Chondrocyte (in vitro differentiated cells): ENCODE data around the gene MGST2. TPM values are rescaled to one million over a fixed set of nuclear protein-coding genes. Genes with fewer than 3 reads are reported as not detected.

Source experiments
- DNase-seq: peaks from one replicate; pipeline ENCODE4 v3.0.0; 2021; ENCODE audit warnings: mixed read lengths, low spot score
- H3K27ac Mint-ChIP-seq: one replicate; pipeline ENCODE4 v1.8.0; 2021; ENCODE audit warnings: mild to moderate bottlenecking, moderate library complexity, mixed read lengths; ENCODE audit not compliant: unreplicated experiment
- H3K27me3 Mint-ChIP-seq: 2 replicates; pipeline ENCODE4 v1.8.0; 2021; ENCODE audit warnings: low read depth, mixed read lengths
- H3K36me3 Mint-ChIP-seq: 2 replicates; pipeline ENCODE4 v1.8.0; 2021; ENCODE audit warnings: low read depth, mixed read lengths
- H3K4me1 Mint-ChIP-seq: 2 replicates; pipeline ENCODE4 v1.8.0; 2021; ENCODE audit warnings: low read depth, mild to moderate bottlenecking, mixed read lengths
- H3K4me3 Mint-ChIP-seq: one replicate; pipeline ENCODE4 v1.8.0; 2021; ENCODE audit warnings: mild to moderate bottlenecking, moderate library complexity, mixed read lengths; ENCODE audit not compliant: unreplicated experiment
- H3K9me3 Mint-ChIP-seq: 2 replicates; pipeline ENCODE4 v1.8.0; 2021; ENCODE audit warnings: low read depth, mixed read lengths
- total RNA-seq: library from RNA; stranded (reverse); gene quantifications from 3 replicates; pipeline ENCODE4 v1.2.1, GENCODE V29; 2021
- TF ChIP-seq, protein P1 (sequence below): fragments of 200-600 bp; sonication (generic); IDR thresholded peaks from 2 replicates; pipeline ENCODE4 v1.5.0; 2021; ENCODE audit warnings: antibody characterized with exemption, mild to moderate bottlenecking, moderate library complexity

MGST2 gene
- total RNA-seq, 1 donor from 2014 or later = 23.7 TPM

GRCh38 chr4:139709660-139710059 lies 44.0 kb downstream of the MGST2 start:
- peaks cover 7% of the 10 kb centered on the region for H3K9me3 Mint-ChIP-seq
- DNase-seq = no peak
- H3K4me3 Mint-ChIP-seq = no peak overlapping the region
- peaks cover 28% of the 10 kb centered on the region for H3K4me1 Mint-ChIP-seq
- H3K27me3 Mint-ChIP-seq = no peaks in the 10 kb centered on the region
- no peak overlapping the region for H3K27ac Mint-ChIP-seq
- H3K36me3 Mint-ChIP-seq = peaks cover 11% of the 10 kb centered on the region
- TF ChIP-seq, protein P1, sequence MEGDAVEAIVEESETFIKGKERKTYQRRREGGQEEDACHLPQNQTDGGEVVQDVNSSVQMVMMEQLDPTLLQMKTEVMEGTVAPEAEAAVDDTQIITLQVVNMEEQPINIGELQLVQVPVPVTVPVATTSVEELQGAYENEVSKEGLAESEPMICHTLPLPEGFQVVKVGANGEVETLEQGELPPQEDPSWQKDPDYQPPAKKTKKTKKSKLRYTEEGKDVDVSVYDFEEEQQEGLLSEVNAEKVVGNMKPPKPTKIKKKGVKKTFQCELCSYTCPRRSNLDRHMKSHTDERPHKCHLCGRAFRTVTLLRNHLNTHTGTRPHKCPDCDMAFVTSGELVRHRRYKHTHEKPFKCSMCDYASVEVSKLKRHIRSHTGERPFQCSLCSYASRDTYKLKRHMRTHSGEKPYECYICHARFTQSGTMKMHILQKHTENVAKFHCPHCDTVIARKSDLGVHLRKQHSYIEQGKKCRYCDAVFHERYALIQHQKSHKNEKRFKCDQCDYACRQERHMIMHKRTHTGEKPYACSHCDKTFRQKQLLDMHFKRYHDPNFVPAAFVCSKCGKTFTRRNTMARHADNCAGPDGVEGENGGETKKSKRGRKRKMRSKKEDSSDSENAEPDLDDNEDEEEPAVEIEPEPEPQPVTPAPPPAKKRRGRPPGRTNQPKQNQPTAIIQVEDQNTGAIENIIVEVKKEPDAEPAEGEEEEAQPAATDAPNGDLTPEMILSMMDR = no peak

DNA sequence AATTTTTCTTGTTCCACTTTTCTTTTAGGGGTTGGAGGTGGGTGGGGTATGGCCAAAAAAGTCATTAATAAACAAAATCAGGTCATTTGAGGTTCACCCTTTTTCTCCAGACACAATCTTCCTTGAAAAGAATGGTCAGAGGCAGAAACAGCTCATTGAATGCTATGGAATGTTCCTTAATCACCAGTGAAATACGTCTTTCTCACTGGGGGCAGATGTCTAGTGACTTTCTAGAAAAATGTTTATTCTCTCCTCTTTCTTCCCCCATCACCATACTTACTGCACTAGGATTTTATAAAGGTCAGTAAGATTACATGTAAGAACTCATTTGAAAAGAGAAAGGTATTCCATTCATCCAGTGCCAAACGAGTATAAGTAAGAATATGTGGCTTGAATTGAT lies 44.5 kb downstream of the MGST2 start:
- peaks cover 6% of the 10 kb centered on the region for H3K9me3 Mint-ChIP-seq
- DNase-seq = no peak
- H3K27ac Mint-ChIP-seq = no peak overlapping the region
- TF ChIP-seq, protein P1 = no peak
- H3K36me3 Mint-ChIP-seq = peaks cover 10% of the 10 kb centered on the region
- H3K4me1 Mint-ChIP-seq = peaks cover 28% of the 10 kb centered on the region
- no peaks in the 10 kb centered on the region for H3K27me3 Mint-ChIP-seq
- H3K4me3 Mint-ChIP-seq = no peak overlapping the region

- TF ChIP-seq, protein P1 = no peak
- H3K4me3 Mint-ChIP-seq = no peak overlapping the region
- H3K4me1 Mint-ChIP-seq = peaks cover 41% of the 10 kb centered on the region
- peaks cover 6% of the 10 kb centered on the region for H3K36me3 Mint-ChIP-seq
- H3K9me3 Mint-ChIP-seq = peaks cover 5% of the 10 kb centered on the region
- no peaks in the 10 kb centered on the region for H3K27me3 Mint-ChIP-seq
- peak overlapping the region; percentile 68 for H3K27ac Mint-ChIP-seq
- no peak for DNase-seq
Measured at GRCh38 chr4:139711461-139711860, 45.8 kb downstream of the MGST2 start.

DNA sequence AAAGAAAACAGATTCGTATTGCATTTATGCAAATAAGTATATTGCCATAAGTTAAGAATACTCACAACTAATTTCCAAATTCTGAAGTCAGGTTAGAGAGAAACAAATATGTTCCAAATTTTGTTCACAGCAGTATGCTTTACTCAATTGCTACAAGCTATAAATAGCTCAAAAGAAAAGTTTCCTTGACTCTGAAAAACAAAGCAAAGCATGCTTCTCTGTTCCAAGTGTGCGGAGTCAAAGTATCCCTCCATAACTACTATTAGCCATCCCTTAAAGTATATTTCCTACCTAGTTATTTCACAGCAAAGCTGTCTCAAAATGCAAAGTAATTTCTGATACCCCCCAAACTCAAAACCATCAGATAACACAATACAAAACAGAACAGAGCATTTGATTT lies 47.3 kb downstream of the MGST2 start:
- no peak overlapping the region for H3K4me3 Mint-ChIP-seq
- peak overlapping the region; percentile 25 for H3K27ac Mint-ChIP-seq
- peaks cover 41% of the 10 kb centered on the region for H3K4me1 Mint-ChIP-seq

DNA sequence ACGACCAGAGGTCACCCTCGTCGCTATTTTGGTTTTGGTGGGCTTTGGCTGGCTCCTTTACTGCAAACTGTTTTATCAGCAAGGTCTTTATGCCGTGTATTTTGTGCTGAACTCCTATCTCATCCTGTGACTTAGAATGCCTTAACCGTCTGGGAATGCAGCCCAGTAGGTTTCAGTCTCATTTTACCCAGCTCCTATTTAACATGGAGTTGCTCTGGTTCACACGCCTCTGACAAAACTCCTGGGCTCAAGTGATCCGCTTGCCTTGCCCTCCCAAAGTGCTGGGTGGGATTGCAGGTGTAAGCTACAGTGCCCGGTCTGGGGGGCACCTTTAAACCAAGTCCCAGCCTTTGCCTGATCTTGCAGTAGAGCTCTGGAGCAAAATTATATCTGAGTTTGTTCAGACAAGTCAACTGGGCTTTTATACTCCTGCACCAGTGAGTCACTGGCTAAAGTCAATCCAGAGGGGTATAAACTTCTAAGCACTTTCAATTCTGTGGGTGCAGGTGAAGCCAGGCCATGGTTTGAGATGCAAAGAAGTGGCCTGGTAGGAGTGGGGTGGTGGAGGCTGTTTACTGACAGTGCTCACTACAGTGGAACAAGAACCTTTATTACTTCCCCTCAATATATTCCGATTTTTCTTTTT lies 50.2 kb downstream of the MGST2 start:
- H3K27me3 Mint-ChIP-seq = no peaks in the 10 kb centered on the region
- no peak overlapping the region for H3K4me3 Mint-ChIP-seq
- peaks cover 33% of the 10 kb centered on the region for H3K4me1 Mint-ChIP-seq
- no peak for DNase-seq
- H3K9me3 Mint-ChIP-seq = no peaks in the 10 kb centered on the region
- TF ChIP-seq, protein P1 = no peak
- H3K36me3 Mint-ChIP-seq = peaks cover 2% of the 10 kb centered on the region
- peak overlapping the region; percentile 86 for H3K27ac Mint-ChIP-seq

More for the DNA sequence above, 47.3 kb downstream of the MGST2 start:
- Mint-ChIP-seq H3K36me3 (peaks cover 7% of the 10 kb centered on the region), H3K27me3 (no peaks in the 10 kb centered on the region), H3K9me3 (peaks cover 4% of the 10 kb centered on the region)
- TF ChIP-seq, protein P1 = no peak
- no peak for DNase-seq
